ENCODE measurements around the gene MUC22.
A peak's percentile ranks its signal among the peaks of the same experiment; 100 is the strongest.

The MUC22 gene

DNA sequence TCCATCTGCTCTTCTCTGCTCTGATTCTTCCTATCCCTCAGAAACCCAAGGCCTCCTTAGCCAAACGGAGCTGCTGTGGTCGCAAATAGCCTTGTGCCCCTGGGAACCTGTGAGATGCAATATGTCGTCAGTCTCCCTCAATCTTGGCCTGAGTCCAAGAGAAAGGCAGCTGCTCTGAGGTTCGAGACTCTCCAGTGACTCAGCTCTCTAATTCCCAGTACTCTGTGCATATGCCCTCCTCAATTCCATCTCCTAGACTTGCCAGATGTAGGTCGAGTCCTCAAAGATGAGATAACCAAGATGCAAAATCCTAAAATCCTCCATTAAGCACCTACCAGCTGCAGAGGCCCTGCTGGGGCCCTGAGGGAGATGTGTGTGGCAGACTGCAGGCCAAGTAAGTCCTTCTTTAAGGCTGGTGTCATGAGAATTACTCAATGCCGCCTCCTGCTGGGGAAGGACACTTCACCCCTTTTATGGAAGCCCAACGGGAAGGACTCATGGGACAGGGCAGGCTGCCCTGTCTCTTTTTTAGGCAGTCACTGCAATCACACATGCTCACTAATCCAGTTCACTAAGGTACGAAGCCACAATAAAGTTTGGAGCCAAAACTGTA, 73.6 kb downstream of the MUC22 start:
- DNase-seq, result peak; percentile 72
